ENCODE data around the gene DMTF1.

DMTF1 gene

DNA sequence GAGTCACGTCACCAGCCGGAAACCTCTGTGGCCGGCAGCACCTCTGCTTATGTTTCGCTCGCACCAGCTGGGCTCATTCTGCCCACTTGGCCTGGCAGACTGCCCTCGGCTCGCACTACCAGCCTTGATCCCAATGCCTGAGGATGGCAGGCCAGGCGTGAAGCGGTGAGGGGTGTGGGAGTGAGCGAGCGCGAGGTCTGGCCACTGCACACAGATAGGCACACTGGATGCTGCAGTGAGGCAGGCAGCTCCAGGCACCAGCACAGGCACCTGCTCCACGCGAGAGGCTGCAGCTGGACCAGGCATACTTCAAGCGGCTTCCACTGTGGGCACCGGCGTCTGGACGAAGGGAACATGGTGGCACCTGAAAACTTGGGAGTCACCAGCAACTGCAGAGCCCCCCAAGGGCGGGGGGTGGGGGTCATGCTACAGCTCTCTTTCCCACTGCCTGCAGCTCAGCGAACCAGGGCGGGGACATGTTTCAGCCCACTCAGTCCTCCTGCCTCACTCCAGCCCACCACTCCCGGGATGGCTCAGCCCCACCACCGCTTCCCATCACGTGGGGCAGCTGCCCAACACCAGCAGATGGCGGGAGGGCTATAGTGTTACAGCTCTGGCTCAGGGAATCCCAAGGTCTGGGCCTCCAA lies 5.4 kb upstream of the DMTF1 start:
- DNase-seq, result no peak

DNA sequence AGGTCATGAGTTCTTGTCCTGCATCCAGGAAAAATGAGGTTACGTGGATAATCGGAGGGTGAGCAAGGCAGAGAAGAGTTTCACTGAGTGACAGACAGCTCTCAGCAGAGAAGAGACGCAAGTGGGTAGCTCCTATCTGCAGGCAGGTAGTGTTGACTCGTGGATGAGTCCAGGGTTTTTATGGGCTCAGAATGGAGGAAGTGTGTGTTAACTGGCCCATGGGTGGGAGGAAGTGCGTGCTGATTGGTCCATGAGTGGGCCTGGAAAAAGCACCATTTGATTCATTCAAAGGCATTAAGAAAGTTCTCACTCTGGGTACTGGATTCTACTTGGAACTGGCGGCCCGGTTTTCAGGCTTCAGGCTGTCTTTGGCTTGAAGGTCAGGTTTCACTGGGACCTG lies 4.8 kb upstream of the DMTF1 start:
- no peak for DNase-seq

- no peak for DNase-seq
Measured at GRCh38 chr7:87148332-87148955, 3.8 kb upstream of the DMTF1 start.

- no peak for DNase-seq
Measured at GRCh38 chr7:87151002-87151728, 1.1 kb upstream of the DMTF1 start.

DNA sequence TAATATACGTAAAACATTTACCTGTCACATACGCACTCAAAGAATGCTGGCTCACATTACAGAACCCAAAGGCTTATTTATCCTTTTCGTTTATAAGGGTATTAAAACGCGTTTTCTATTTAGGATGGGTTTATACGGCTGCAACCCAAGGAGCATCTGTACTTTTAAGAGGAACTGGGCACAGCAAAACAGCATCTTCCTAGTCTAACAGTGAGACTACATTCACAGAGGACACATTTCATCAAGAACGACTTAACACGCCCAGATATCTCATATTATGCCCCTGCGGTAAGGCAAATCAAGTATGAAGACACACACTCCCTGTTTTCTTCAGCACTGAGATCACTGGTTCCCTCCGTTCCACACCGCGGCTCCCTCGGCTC lies 533 bp upstream of the DMTF1 start:
- no peak for DNase-seq

DNA sequence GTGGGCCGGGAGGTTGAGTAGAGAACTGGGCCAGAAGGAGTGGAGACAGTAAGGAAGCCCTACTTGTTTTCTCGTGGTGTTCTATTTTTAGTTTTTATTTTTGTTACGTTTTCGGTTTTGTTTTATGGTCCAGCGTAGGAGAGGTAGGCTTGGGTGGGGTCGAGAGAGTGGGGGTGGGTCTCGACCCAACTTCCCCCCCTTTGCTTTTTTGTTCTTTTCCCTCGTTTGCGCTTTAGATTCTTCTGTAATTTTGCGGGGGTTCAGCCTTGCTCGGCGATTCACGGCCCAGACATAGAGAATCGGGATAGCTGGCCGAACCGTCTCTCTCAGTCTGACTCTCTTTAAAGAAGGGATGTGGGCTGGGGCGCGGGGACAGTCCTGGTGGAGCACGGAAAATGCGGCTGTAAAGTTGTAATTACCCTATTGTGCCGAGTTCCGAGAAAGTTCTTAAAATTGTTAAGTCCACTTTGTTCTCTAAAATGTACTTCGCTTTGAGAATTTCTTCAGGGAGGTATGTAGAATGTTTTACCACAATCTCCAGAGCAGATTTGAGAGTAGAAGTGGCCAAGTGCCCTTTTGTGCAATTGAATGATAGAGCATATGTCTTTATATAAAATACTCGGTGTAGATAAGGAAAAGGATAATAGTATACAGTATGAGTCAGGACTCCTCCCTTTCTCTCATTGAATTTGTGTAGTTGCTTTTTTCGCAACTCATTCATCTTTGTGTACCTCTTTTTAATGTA lies 816 bp downstream of the DMTF1 start:
- peak; percentile 20 for DNase-seq

DNA sequence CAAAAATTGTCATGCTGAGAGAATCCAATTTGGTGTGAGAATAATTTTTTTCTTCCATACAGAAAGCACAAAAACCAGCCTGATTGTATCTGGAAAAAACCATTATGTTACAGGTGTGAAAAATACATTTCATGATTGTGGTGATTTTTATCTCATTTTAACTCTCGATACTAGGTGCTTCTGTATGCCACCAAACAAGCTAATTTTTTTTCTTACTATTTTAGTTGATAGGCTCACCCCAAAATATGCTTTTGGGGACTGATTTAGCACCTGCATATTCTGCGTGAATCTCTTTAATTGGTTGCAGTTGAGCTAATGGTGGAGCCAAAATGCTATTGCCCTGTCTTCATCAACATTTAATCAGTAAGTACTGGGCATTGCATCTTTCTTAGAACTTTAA lies 1.9 kb downstream of the DMTF1 start:
- DNase-seq, result no peak

DNA sequence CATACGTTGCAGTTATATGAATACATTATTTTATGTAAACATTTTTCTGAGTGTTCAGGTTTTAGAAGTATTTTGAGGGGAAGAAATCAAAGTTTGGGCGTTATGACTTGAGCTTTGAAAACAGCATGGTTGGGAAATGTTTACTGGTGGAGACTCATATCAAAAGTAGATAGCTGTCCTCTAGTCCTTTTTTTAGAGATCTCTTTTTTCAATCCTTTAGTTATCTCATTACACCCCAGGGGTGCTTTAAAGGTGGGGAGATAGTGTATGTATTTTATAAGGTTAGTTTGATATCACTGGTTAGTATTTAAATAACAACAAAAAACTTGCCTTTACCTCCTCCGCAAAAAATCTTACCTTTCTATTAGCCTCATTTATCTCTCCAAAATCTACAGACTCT lies 2.3 kb downstream of the DMTF1 start:
- no peak for DNase-seq

- no peak for DNase-seq
Measured at GRCh38 chr7:87155788-87156187, 3.5 kb downstream of the DMTF1 start.

DNA sequence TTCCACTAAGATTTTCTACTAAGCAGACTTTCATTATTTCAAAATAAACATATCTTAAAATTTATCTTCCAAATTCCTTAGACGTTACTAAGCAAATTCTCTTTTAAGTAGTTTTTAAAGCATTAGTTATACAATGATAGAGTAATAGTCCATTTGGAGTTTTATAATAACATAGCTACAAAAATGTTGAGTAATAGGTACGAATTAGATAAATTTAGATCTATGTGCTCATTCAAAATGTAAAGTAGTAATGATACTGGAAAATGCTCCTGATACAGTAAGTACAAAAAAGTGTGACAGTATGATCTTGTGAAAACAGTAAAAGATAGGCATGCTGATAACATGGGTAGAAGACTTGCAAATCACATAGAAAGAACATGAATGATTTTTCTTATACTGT lies 4.5 kb downstream of the DMTF1 start:
- DNase-seq, result peak; percentile 19

DNA sequence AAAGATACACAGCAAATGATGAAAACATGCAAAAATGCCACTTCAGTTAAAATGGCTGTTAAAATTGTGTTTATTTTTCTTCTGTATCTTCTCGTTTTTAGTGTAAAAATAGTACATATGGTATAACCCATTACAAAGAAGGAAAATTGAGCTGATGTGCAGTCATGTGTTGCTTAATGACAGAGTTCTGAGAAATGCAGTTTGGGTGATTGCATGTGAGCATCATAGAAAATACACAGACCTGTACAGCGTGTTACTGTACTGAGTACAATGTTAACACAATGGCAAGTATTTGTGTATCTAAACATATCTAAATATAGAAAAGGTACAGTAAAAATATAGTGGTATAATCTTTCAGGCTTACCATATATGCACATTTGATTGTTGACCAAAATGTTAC lies 7.3 kb downstream of the DMTF1 start:
- DNase-seq, result no peak

DNA sequence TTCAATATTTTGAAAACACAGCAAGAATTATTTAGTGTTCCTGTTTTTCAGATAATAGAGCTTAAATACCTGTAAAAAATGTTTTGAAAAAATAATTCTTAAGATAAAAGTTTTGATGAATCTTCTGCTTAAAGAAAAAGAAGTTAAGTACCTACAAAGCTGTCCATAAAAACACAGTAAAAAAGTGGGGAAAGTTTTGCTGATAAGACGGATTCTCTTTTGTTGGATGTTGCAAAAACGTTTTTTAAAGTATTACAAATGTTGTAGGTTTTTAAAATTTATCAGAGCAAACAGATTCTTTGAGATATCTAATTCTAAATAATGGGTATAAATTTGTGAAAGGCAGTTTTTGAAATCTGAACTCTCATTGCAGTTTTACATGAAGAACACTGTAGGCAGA lies 12.2 kb downstream of the DMTF1 start:
- DNase-seq, result no peak

DNA sequence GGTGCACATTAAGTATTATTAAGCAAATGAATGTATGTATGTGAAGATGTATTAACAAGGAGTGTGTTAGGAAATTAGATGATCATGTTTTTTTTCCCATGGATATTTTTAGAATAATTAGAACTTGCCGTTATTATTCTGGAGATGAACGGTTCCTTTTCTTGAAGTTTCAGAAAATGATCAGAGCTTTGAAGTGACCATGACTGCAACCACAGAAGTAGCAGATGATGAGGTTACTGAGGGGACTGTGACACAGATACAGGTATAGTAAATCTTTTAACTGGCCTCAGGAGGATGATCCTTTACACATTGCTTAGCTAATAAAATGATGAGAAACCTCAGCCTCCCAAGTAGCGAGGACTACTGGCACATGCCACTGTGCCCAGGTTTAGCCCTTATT lies 18.6 kb downstream of the DMTF1 start:
- no peak for DNase-seq

DNA sequence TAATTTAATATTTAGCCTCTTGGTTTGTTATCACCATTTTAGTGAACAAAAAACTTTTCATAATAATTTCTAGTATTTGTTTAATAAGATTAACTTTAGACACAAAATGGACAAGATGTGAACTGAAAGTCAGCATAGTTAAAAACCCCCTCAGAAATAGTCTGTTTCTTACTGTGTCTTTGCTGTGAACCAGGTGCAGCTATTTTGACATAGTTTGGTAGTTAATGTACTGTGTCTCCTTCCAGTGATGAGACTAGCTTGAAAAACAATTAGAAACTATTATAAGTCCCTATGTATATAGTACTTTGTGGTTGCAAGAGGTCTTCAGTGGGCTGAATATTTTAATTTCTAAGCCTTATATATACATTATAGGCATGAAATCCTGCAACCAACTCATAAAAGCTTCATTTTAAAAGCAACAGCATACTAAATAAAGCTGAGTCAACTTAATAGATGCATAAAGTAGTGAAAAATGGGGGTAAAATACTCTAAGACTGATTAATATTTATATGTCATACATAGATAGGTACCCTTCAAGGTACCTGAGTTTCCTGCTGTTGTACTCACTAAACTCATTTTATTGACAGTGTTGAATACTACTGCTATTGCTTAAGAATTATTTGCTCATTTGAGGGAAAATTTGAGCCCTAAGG lies 19.2 kb downstream of the DMTF1 start:
- no peak for DNase-seq

DNA sequence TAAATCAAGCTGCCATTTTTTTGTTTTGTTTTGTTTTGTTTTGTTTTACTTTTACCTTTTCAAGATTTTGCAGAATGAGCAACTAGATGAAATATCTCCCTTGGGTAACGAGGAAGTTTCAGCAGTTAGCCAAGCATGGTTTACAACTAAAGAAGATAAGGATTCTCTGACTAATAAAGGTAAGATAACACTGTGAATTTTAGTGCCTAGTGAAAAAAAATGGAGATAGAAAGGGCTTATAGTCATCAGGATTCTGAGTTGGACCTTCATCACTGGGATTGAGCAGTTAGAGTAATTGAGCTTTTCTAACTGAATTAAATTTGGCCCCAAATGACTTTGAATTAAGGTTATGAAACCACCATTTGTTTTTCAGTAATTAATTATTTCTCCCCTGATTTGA lies 21.2 kb downstream of the DMTF1 start:
- DNase-seq, result no peak

DNA sequence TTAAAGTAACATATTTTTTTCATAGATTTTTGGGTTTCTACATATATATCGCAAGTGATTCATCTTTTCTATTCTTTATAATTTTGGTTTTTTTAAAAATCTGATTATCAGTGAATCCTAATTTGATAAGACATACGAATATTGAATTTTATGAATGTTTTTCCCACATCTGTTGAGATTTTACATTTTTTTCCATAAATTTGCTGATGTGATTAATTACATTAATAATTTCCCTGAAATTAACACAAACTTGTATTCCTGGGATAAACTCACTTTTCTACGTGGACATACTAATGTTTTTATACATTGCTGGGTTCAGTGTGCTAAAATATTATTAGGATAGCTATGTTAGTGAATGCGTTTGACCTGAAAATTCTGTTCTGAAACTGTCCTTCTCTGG lies 26.1 kb downstream of the DMTF1 start:
- DNase-seq, result no peak

- no peak for DNase-seq
Measured at GRCh38 chr7:87179180-87179579, 26.9 kb downstream of the DMTF1 start.

DNA sequence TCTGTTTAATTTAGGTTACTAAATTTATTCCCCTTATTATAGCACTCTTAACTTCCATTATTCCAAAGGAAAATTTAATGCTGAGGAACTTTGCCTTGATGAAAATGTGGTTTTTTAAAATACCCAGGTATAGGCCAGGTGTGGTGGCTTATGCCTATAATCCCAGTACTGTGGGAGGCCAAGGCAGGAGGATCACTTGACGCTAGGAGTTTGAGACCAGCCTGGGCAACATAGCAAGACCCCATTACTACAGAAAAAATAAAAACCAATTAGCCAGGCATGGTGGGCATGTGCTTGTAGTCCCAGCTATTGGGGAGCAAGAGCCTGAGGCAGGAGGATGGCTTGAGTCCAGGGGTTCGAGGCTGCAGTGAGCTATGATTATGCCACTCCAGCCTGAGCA lies 34.9 kb downstream of the DMTF1 start:
- no peak for DNase-seq

- no peak for DNase-seq
Measured at GRCh38 chr7:87188930-87189329, 36.7 kb downstream of the DMTF1 start.

DNA sequence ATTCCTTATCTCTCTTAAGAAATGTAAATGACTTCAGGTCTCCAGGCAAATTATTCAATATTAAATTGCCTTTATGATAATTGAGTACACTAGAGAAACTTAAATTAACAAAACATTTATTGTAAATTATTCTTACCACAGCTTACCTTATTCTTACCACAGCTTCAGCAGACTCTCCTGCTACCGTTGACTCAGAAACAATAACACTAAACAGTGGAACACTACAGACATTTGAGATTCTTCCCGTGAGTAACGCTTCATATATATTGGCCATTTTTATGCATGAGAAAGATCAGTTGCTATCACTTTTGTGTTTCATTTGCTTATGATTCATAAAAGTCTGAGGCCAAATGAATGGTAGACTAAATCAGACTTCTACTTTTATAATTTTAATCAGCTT lies 38.5 kb downstream of the DMTF1 start:
- no peak for DNase-seq

DNA sequence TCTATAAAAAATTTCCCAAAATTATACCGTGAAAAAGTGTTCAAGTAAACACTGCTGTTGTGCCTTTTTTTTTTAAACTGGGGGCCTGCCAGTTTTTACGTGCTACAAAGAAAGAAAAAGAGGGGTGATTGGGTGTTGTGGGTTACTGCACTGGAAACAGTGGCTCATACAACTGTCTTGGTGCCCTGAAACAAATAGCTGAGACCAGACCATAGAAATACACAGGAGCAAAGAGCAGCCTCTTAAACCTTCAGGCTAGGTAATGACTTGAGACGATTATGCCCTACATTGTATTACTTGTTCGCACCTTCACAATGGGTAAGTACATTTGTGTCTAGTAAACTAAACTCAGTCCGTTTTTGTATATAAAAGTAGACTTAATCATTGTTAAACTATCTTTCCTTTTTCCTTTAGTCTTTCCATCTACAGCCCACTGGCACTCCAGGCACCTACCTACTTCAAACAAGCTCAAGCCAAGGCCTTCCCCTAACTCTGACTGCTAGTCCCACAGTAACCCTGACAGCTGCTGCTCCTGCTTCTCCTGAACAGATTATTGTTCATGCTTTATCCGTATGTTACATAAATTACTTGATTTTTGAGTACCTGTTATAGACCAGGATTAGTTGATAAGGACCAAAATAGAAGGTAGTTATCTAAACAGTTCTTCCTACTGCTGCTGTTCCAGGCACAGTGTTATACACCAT lies 40.7 kb downstream of the DMTF1 start:
- no peak for DNase-seq

GRCh38 chr7:87193912-87194311 lies 41.7 kb downstream of the DMTF1 start:
- no peak for DNase-seq

GRCh38 chr7:87199241-87199640 lies 47.0 kb downstream of the DMTF1 start:
- no peak for DNase-seq

All from fibroblast of skin of right biceps (primary cell).